Measurements from ENCODE around the gene EID2B. TPM values are rescaled to one million over a fixed set of nuclear protein-coding genes. Genes with fewer than 3 reads are reported as not detected.
A peak's percentile ranks its signal among the peaks of the same experiment; 100 is the strongest.

Gene EID2B
- total and polyA plus RNA-seq, 2 of the 13 experiments (the other 11 are each of a cell fraction or from before 2014, with no cell fraction given), result 2.5 to 3.7 TPM

- peak; percentile 99 for TF ChIP-seq ZNF446 (CRISPR knock-in tag; IDR thresholded peaks at IDR 0.05)
- TF ChIP-seq SOX6 (IDR thresholded peaks at IDR 0.05), result no peak
- peak; percentile 12; the same call in 1 of the 2 replicates for TF ChIP-seq SOX6 (CRISPR knock-in tag; IDR thresholded peaks at IDR 0.05)
- no peak for TF ChIP-seq NFE2 (CRISPR knock-in tag; IDR thresholded peaks at IDR 0.05)
- TF ChIP-seq ZNF18 (CRISPR knock-in tag; IDR thresholded peaks at IDR 0.05; ENCODE audit: insufficient replicate concordance), result no peak
- TF ChIP-seq ARNT2 (CRISPR knock-in tag; IDR thresholded peaks at IDR 0.05; ENCODE audit: low read depth), result peak; percentile 99
- no peak for TF ChIP-seq ZNF317 (CRISPR knock-in tag; IDR thresholded peaks at IDR 0.05)
- peak; percentile 80; the same call in 1 of the 2 replicates for TF ChIP-seq ZNF234 (CRISPR knock-in tag; conservative IDR thresholded peaks at IDR 0.05)
- no peak for TF ChIP-seq ZNF501 (CRISPR knock-in tag; IDR thresholded peaks at IDR 0.05)
- TF ChIP-seq, protein P1, sequence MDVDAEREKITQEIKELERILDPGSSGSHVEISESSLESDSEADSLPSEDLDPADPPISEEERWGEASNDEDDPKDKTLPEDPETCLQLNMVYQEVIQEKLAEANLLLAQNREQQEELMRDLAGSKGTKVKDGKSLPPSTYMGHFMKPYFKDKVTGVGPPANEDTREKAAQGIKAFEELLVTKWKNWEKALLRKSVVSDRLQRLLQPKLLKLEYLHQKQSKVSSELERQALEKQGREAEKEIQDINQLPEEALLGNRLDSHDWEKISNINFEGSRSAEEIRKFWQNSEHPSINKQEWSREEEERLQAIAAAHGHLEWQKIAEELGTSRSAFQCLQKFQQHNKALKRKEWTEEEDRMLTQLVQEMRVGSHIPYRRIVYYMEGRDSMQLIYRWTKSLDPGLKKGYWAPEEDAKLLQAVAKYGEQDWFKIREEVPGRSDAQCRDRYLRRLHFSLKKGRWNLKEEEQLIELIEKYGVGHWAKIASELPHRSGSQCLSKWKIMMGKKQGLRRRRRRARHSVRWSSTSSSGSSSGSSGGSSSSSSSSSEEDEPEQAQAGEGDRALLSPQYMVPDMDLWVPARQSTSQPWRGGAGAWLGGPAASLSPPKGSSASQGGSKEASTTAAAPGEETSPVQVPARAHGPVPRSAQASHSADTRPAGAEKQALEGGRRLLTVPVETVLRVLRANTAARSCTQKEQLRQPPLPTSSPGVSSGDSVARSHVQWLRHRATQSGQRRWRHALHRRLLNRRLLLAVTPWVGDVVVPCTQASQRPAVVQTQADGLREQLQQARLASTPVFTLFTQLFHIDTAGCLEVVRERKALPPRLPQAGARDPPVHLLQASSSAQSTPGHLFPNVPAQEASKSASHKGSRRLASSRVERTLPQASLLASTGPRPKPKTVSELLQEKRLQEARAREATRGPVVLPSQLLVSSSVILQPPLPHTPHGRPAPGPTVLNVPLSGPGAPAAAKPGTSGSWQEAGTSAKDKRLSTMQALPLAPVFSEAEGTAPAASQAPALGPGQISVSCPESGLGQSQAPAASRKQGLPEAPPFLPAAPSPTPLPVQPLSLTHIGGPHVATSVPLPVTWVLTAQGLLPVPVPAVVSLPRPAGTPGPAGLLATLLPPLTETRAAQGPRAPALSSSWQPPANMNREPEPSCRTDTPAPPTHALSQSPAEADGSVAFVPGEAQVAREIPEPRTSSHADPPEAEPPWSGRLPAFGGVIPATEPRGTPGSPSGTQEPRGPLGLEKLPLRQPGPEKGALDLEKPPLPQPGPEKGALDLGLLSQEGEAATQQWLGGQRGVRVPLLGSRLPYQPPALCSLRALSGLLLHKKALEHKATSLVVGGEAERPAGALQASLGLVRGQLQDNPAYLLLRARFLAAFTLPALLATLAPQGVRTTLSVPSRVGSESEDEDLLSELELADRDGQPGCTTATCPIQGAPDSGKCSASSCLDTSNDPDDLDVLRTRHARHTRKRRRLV (CRISPR knock-in tag; IDR thresholded peaks at IDR 0.05), result 0 out of 2 replicates have a peak, but pooled peaks have one; percentile 49
- no peak for TF ChIP-seq MBD4 (IDR thresholded peaks at IDR 0.05; ENCODE audit: borderline replicate concordance, low read length)
- TF ChIP-seq PHF8 (CRISPR knock-in tag; IDR thresholded peaks at IDR 0.05), result peak; percentile 29; the same call in 1 of the 2 replicates
- TF ChIP-seq RNF2 (conservative IDR thresholded peaks at IDR 0.05; ENCODE audit: low read depth), result peak; percentile 99
- TF ChIP-seq ZNF326 (CRISPR knock-in tag; IDR thresholded peaks at IDR 0.05; ENCODE audit: borderline replicate concordance), result no peak
- no peak for TF ChIP-seq DPF2 (CRISPR knock-in tag; IDR thresholded peaks at IDR 0.05; ENCODE audit: borderline replicate concordance, low read depth)
- TF ChIP-seq ZNF225 (CRISPR knock-in tag; IDR thresholded peaks at IDR 0.05), result peak; percentile 96
- no peak for TF ChIP-seq TRIM24 (CRISPR knock-in tag; IDR thresholded peaks at IDR 0.05)
- TF ChIP-seq, protein P2, sequence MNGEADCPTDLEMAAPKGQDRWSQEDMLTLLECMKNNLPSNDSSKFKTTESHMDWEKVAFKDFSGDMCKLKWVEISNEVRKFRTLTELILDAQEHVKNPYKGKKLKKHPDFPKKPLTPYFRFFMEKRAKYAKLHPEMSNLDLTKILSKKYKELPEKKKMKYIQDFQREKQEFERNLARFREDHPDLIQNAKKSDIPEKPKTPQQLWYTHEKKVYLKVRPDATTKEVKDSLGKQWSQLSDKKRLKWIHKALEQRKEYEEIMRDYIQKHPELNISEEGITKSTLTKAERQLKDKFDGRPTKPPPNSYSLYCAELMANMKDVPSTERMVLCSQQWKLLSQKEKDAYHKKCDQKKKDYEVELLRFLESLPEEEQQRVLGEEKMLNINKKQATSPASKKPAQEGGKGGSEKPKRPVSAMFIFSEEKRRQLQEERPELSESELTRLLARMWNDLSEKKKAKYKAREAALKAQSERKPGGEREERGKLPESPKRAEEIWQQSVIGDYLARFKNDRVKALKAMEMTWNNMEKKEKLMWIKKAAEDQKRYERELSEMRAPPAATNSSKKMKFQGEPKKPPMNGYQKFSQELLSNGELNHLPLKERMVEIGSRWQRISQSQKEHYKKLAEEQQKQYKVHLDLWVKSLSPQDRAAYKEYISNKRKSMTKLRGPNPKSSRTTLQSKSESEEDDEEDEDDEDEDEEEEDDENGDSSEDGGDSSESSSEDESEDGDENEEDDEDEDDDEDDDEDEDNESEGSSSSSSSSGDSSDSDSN (CRISPR knock-in tag; IDR thresholded peaks at IDR 0.05), result no peak
Observed at GRCh38 chr19:39502640-39503417, 29.8 kb downstream of the EID2B start (continued).

Data from HepG2 (cell line).